Osteocyte (in vitro differentiated cells): ENCODE measurements around the gene ALDH1A1. TPM values are rescaled to one million over a fixed set of nuclear protein-coding genes. Genes with fewer than 3 reads are reported as not detected.

Experiments used
- DNase-seq: peaks from one replicate; pipeline ENCODE4 v3.0.0; 2021; ENCODE audit warnings: mixed read lengths; ENCODE audit not compliant: unreplicated experiment; ENCODE audit errors: extremely low spot score
- H3K27ac Mint-ChIP-seq: one replicate; pipeline ENCODE4 v1.8.0; 2021; ENCODE audit warnings: mild to moderate bottlenecking, mixed read lengths; ENCODE audit not compliant: unreplicated experiment
- H3K27me3 Mint-ChIP-seq: one replicate; pipeline ENCODE4 v1.8.0; 2021; ENCODE audit warnings: mixed read lengths; ENCODE audit not compliant: unreplicated experiment
- H3K36me3 Mint-ChIP-seq: one replicate; pipeline ENCODE4 v1.8.0; 2021; ENCODE audit warnings: mixed read lengths; ENCODE audit not compliant: unreplicated experiment
- H3K4me1 Mint-ChIP-seq: one replicate; pipeline ENCODE4 v1.8.0; 2021; ENCODE audit warnings: mixed read lengths; ENCODE audit not compliant: unreplicated experiment
- H3K4me3 Mint-ChIP-seq: one replicate; pipeline ENCODE4 v1.8.0; 2021; ENCODE audit warnings: mild to moderate bottlenecking, moderate library complexity, mixed read lengths; ENCODE audit not compliant: unreplicated experiment
- H3K9me3 Mint-ChIP-seq: one replicate; pipeline ENCODE4 v1.8.0; 2021; ENCODE audit warnings: mixed read lengths; ENCODE audit not compliant: unreplicated experiment
- CTCF ChIP-seq: fragments of 200-600 bp; sonication (generic); IDR thresholded peaks from 2 replicates; pipeline ENCODE4 v1.5.0; 2021; ENCODE audit warnings: antibody characterized with exemption, mild to moderate bottlenecking, moderate library complexity
- total RNA-seq: library from RNA; stranded (reverse); gene quantifications from 2 replicates; pipeline ENCODE4 v1.2.1, GENCODE V29; 2021

The ALDH1A1 gene
- total RNA-seq, 1 donor from 2014 or later: not detected

DNA sequence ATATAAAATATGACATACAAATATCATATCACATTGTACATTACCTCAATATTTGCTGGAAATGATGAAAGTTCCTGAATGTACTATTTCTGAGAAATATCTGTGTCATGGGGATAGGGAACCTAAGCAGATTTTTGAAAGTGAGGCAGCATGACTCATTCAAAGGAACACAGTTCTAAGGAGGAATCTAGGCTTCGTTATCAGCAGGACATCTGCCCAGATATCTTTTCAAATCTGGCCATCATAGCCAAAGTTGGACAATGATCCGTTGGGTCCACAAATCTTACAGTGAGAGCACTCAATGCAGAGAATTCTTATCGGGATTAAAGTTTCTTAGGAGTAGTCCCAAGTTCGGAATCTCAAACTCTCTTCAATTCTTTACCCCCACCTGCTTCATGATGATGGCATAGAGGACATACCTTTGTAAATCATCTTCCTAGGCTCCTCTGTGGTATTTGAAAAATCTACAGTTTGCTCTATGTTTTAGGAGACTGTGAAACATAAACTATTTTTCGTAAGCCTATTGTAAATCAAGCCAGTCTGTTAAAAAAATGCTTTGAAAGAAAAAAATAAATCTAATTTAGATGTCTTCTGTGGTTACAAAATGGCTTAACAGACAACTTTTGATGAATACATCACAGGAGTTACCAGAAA is 29.4 kb upstream of the ALDH1A1 start:
- DNase-seq: no peak
- Mint-ChIP-seq H3K36me3 (no peaks in the 10 kb centered on the region), H3K4me3 (no peak overlapping the region), H3K9me3 (no peaks in the 10 kb centered on the region), H3K27ac (no peak overlapping the region), H3K27me3 (peaks cover 14% of the 10 kb centered on the region), H3K4me1 (no peaks in the 10 kb centered on the region)
- TF ChIP-seq CTCF: no peak

DNA sequence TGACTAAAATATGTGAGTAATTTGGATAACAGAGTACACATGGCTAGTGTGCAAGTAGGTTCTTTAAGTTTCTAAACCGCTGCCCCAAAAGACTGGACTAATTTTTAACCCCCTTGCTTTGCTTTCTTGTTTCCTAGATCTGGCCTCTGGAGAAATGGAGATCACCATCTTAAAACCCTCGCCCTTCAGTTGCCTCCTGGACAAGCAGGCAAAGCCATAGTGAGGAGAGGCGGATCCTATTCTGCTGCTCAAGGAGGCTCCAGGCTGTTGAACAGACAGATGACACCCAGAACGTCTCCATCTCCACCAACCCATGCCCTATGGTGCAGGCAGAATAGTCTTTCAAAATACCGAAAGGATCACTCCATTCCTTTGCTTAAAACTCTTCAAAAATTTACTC is 28.6 kb upstream of the ALDH1A1 start:
- H3K4me1 Mint-ChIP-seq: no peaks in the 10 kb centered on the region

DNA sequence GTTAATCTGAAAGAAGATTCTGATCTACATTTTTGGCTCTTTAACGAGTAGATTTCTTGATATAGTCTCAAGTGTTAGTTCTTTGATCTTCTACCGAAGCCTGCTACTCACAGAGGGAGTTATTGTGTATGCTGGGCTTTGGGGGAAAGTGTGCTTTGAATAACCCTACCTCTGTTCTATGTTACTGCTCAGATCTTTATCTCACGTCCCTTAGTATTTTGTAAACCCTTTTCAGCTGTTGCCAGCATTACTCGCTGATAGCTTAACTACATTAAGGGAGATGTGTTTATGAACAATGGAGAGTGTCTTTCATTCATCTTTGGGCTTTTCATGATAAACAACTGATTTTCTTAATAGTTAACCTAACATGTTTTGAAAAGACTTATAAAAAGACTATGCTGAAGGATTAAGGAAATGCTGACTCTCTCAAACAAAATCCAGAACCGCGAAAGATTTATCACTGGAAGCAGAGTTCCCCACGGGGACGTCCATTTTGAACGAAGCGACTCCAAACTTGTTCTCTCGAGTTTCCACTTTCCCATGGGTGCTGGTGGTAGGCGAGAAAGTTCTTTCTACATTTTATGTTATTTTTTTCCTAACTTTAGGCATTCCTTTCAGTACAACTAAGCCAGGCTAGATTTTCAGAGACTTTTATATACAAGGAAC is 27.9 kb upstream of the ALDH1A1 start:
- no peak for DNase-seq
- Mint-ChIP-seq H3K27me3 (peaks cover 11% of the 10 kb centered on the region), H3K4me1 (no peaks in the 10 kb centered on the region), H3K27ac (no peak overlapping the region), H3K4me3 (no peak overlapping the region), H3K9me3 (no peaks in the 10 kb centered on the region), H3K36me3 (no peaks in the 10 kb centered on the region)
- no peak for TF ChIP-seq CTCF

More for the DNA sequence above, 28.6 kb upstream of the ALDH1A1 start:
- Mint-ChIP-seq H3K36me3 (no peaks in the 10 kb centered on the region), H3K27me3 (peaks cover 10% of the 10 kb centered on the region), H3K9me3 (no peaks in the 10 kb centered on the region), H3K27ac (no peak overlapping the region), H3K4me3 (no peak overlapping the region)
- TF ChIP-seq CTCF: no peak
- no peak for DNase-seq

DNA sequence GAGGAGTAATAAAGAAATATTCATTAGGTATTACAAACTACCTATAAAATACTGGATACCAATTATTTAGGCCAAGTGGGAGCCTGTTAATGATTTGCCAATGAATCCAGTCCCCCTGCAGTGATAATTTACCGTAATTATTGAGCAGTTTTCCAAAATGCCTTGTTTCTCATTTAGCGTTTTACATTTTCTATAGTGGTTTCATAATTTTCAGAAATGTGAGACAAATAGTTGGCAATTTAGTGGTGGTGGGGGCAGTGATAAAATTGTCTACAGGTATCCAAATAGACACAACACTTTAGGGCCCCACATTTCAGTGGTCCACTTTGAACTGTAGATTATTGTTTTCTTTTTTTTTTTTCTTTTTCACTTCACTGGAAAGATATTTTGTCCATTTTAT is 27.3 kb upstream of the ALDH1A1 start:
- Mint-ChIP-seq H3K36me3 (no peaks in the 10 kb centered on the region), H3K4me3 (no peak overlapping the region), H3K4me1 (no peaks in the 10 kb centered on the region), H3K27ac (no peak overlapping the region), H3K9me3 (no peaks in the 10 kb centered on the region), H3K27me3 (peaks cover 11% of the 10 kb centered on the region)
- no peak for DNase-seq
- TF ChIP-seq CTCF: no peak

DNA sequence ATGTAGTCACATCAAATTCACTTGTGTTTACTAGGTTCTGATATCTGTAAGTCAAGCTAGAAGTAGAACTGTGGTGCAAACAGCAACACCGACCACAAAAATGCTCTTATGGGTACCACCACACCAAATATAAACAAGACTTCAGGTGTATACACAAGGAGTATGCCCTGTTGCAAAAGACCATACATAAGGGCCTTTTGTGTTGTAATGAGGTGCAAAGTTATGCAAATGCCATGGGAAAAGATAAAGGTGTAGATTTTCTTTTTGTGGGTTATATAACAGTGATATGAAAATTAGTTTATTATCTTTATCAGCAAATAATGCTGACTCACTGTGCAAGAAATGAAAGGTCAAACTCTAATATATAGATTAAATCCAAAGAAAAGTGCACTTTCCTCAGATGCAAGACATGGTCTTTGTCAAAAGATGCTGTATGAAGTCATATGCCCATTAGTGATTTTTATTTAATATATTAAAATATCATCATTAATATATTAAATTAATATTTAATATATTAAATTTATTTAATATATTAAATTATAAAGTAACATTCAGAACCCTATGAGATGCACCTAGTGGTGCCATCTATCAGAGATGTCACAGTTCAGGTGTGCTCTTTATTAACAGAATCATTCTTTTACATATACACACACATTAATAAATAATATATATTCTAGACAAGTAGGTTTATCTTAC is 26.7 kb upstream of the ALDH1A1 start:
- H3K4me1 Mint-ChIP-seq: no peaks in the 10 kb centered on the region
- no peak overlapping the region for H3K27ac Mint-ChIP-seq
- peaks cover 17% of the 10 kb centered on the region for H3K27me3 Mint-ChIP-seq
- no peaks in the 10 kb centered on the region for H3K36me3 Mint-ChIP-seq
- no peak for TF ChIP-seq CTCF
- H3K9me3 Mint-ChIP-seq: no peaks in the 10 kb centered on the region
- DNase-seq: no peak
- H3K4me3 Mint-ChIP-seq: no peak overlapping the region
